Loucy (cell line): ENCODE data around the gene CACNA2D3.
A peak's percentile ranks its signal among the peaks of the same experiment; 100 is the strongest.

ENCODE experiments used
- H2AFZ ChIP-seq: fragments of 200-600 bp; sonication (generic); 2 replicates; pipeline ENCODE4 v1.6.0; 2016; ENCODE audit warnings: antibody characterized with exemption, mild to moderate bottlenecking, low read length, moderate library complexity
- H3F3A ChIP-seq: fragments of 200-600 bp; 2 replicates; pipeline ENCODE4 v1.6.0; 2016; ENCODE audit warnings: antibody characterized with exemption, low read depth, mild to moderate bottlenecking
- H3K27me3 ChIP-seq: fragments of 200-600 bp; sonication (generic); 2 replicates; pipeline ENCODE4 v1.6.1; 2014; ENCODE audit warnings: low read length, mild to moderate bottlenecking; ENCODE audit not compliant: insufficient read depth, poor library complexity, severe bottlenecking
- H3K36me3 ChIP-seq: fragments of 200-600 bp; sonication (generic); 2 replicates; pipeline ENCODE4 v1.6.1; 2016; ENCODE audit warnings: low read length; ENCODE audit not compliant: insufficient read depth
- H3K4me1 ChIP-seq: fragments of 200-600 bp; sonication (generic); 2 replicates; pipeline ENCODE4 v1.5.1; 2014; ENCODE audit warnings: low read length, mild to moderate bottlenecking; ENCODE audit not compliant: insufficient read depth, poor library complexity, severe bottlenecking
- H3K4me2 ChIP-seq: fragments of 200-600 bp; sonication (generic); 2 replicates; pipeline ENCODE4 v1.6.0; 2014; ENCODE audit warnings: antibody characterized with exemption, low read length, low read depth, mild to moderate bottlenecking; ENCODE audit not compliant: poor library complexity, severe bottlenecking
- H3K4me3 ChIP-seq: fragments of 200-600 bp; sonication (generic); 2 replicates; pipeline ENCODE4 v1.5.1; 2014; ENCODE audit warnings: low read length, mild to moderate bottlenecking, mixed read lengths; ENCODE audit not compliant: poor library complexity, severe bottlenecking
- H3K79me2 ChIP-seq: fragments of 200-600 bp; sonication (generic); 2 replicates; pipeline ENCODE4 v1.6.1; 2014; ENCODE audit warnings: low read length; ENCODE audit not compliant: insufficient read depth
- H3K9ac ChIP-seq: fragments of 200-600 bp; sonication (generic); 2 replicates; pipeline ENCODE4 v1.6.0; 2014; ENCODE audit warnings: mild to moderate bottlenecking, low read depth, low read length, moderate library complexity; ENCODE audit not compliant: poor library complexity, severe bottlenecking
- H3K9me2 ChIP-seq: fragments of 200-600 bp; sonication (generic); replicated peaks from 2 replicates; pipeline ENCODE4 v1.6.1; 2016; ENCODE audit warnings: low read depth, low read length, mixed read lengths
- H3K9me3 ChIP-seq: fragments of 200-600 bp; sonication (generic); 2 replicates; pipeline ENCODE4 v1.6.1; 2014; ENCODE audit warnings: mild to moderate bottlenecking, antibody characterized with exemption, low read length, low read depth; ENCODE audit not compliant: insufficient read depth
- H4K20me1 ChIP-seq: fragments of 200-600 bp; sonication (generic); 2 replicates; pipeline ENCODE4 v1.6.0; 2014; ENCODE audit warnings: antibody characterized with exemption, low read length, mild to moderate bottlenecking; ENCODE audit not compliant: insufficient read depth, poor library complexity, severe bottlenecking
- CTCF ChIP-seq: fragments of 200-600 bp; sonication (generic); conservative IDR thresholded peaks from 2 replicates; pipeline ENCODE4 v1.5.1; 2014; ENCODE audit warnings: mild to moderate bottlenecking, antibody characterized with exemption, low read length
- EZH2phosphoT487 ChIP-seq: fragments of 200-600 bp; IDR thresholded peaks from 2 replicates; pipeline ENCODE4 v1.6.1; 2018; ENCODE audit warnings: antibody characterized with exemption, mild to moderate bottlenecking, moderate library complexity, borderline replicate concordance

The CACNA2D3 gene

DNA sequence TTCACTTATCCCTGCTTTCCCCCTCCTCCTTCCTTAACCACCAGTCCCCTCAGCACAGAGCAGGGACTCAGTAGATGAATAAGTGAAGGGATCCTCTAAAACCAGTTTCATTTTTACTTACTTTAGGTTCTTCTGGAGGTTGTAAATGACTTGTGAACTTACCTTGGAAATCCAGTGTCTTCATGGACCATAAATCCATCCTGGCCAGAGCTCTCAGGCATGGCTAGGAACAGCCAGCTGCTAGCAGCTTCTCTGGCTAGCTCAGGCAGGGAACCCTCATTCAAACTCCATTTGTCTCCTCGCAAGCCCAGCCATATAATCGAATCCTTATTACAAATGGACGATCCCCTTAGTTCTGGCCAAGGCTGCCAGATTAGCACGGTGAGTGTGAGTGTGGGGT is 727.0 kb downstream of the CACNA2D3 start:
- Histone ChIP-seq H3K4me2 (no peak overlapping the region), H3K4me3 (no peak overlapping the region), H2AFZ (no peak overlapping the region), H3K9me2 (no peaks in the 10 kb centered on the region), H3K36me3 (no peaks in the 10 kb centered on the region), H3K4me1 (no peaks in the 10 kb centered on the region), H3K9me3 (no peaks in the 10 kb centered on the region), H4K20me1 (no peaks in the 10 kb centered on the region), H3K9ac (no peak overlapping the region), H3F3A (no peaks in the 10 kb centered on the region), H3K79me2 (no peaks in the 10 kb centered on the region), H3K27me3 (no peaks in the 10 kb centered on the region)
- no peak for TF ChIP-seq EZH2phosphoT487
- TF ChIP-seq CTCF = no peak

GRCh38 chr3:54850484-54851018 is 728.2 kb downstream of the CACNA2D3 start:
- H3K27me3 ChIP-seq = no peaks in the 10 kb centered on the region

DNA sequence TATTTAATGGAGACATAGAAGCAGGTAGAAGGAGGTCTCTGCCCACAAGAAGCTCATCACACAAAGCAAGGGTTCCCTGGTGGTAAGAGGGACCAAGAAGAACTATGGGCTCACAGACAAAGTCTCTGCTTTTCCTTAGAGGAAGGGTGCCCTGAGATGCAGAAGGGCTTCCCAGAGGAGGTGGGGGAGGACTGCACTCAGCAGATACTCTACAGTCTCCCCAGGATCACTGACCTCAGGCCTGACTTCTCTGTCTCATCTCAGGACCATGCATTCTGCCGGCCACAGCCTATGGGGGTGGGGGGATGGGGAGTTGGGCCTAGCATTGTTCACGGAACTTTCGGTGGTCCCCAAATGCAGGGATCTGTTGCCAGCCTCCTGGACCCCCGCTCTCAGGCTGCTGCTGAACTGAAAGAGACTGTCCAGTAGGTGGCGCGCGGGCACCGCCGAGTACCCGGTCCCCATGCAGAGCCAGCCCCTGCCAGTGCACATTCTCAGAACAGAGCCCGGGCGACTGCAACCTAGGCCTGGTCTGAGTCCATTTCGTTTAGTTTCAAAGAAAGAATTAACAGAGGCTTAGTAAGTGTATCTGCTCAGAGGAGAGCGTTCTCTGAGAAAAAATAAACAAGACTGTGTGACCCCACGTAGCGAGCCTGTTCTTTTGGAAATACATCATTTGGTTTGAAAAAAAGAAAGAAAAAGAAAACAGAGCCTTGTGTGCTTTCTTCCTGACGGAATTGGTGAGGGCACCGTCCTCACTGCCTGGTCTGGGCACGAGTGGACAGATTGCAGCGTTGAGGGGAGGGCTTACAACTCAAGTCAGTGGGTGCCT is 731.4 kb downstream of the CACNA2D3 start:
- H3K79me2 ChIP-seq = no peaks in the 10 kb centered on the region
- no peaks in the 10 kb centered on the region for H3K4me1 ChIP-seq
- no peaks in the 10 kb centered on the region for H3K9me3 ChIP-seq
- no peaks in the 10 kb centered on the region for H3K9me2 ChIP-seq
- H3K9ac ChIP-seq = no peak overlapping the region
- H2AFZ ChIP-seq = peak overlapping the region; percentile 64; the same call in 1 of the 2 replicates
- H3K4me2 ChIP-seq = no peak overlapping the region
- no peak overlapping the region for H3K4me3 ChIP-seq
- no peaks in the 10 kb centered on the region for H3F3A ChIP-seq
- H3K36me3 ChIP-seq = no peaks in the 10 kb centered on the region
- H3K27me3 ChIP-seq = no peaks in the 10 kb centered on the region
- no peaks in the 10 kb centered on the region for H4K20me1 ChIP-seq
- peak; percentile 87 for TF ChIP-seq CTCF
- no peak for TF ChIP-seq EZH2phosphoT487

More at GRCh38 chr3:54850484-54851018, 728.2 kb downstream of the CACNA2D3 start:
- no peaks in the 10 kb centered on the region for H3K79me2 ChIP-seq
- no peaks in the 10 kb centered on the region for H3K4me1 ChIP-seq
- no peaks in the 10 kb centered on the region for H3K36me3 ChIP-seq
- no peaks in the 10 kb centered on the region for H4K20me1 ChIP-seq
- H3K4me3 ChIP-seq = no peak overlapping the region
- H3K9me3 ChIP-seq = no peaks in the 10 kb centered on the region
- TF ChIP-seq CTCF (no peak), EZH2phosphoT487 (no peak)
- no peaks in the 10 kb centered on the region for H3K9me2 ChIP-seq
- H3K4me2 ChIP-seq = no peak overlapping the region
- H3F3A ChIP-seq = no peaks in the 10 kb centered on the region
- no peak overlapping the region for H2AFZ ChIP-seq
- H3K9ac ChIP-seq = no peak overlapping the region
